NCI-H69 (cell line): ENCODE data around the gene ADCK2.

ENCODE experiments used
- DNase-seq: peaks from one replicate; lab custom pipeline; 2025; lab: John Stamatoyannopoulos, UW

Gene ADCK2

DNA sequence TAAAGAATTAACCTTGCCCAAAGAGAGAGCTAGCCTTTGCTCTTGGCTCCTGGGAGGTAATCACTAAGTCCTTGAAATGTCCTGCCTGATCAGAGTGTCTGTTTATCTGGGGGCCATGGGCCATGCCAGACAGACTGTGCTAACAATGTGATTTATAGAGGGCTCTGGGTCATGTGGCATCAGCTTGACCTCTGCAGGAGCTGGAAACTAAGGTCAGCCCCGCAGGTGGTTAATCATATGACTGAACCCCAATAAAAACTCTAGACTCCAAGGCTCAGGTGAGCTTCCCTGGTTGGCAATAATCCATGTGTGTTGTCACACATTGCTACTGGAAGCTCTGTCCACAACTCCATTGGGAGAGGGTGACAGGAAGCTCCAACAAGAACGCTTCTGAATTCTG lies 71.3 kb downstream of the ADCK2 start:
- DNase-seq, result no peak
